K562 (cell line): Measurements from ENCODE around the gene COX20. TPM values are rescaled to one million over a fixed set of nuclear protein-coding genes. Genes with fewer than 3 reads are reported as not detected.

ENCODE experiments used
- ATAC-seq: fragments of 200-7000 bp; cut with Tn5 transposase; 3 replicates; pipeline ENCODE4 v1.9.1; 2020; ENCODE audit warnings: moderate library complexity
- BruUV-seq: library from RNA; stranded (reverse); fragments of 400-500 nt; replicated peaks from 2 replicates; lab custom pipeline; 2021; lab: Mats Ljungman, UMichigan
- CTCF ChIA-PET: fragments of 300-600 bp; formaldehyde crosslinking; extraction: SDS; loops from one replicate; lab custom pipeline; 2021; ENCODE audit warnings: low intra/inter-chr PET ratio; lab: Yijun Ruan, JAX
- POLR2A ChIA-PET: fragments of 300-600, 350-650 bp; sonication (Branson Sonifier 250); formaldehyde crosslinking; extraction: SDS; loops from one replicate; lab custom pipeline; 2021; ENCODE audit warnings: antibody characterized with exemption, inconsistent platforms; lab: Yijun Ruan, JAX
- DNase-seq, 4 experiments: peaks; one replicate each; pipeline versions ENCODE4 v3.0.0 to v3.0.0-alpha.2; 2011 to 2018; ENCODE audit warnings: low spot score in 3 of 4, mixed read lengths in 3 of 4; ENCODE audit errors: extremely low read depth in 1 of 4
- FAIRE-seq: peaks from 2 replicates; lab custom pipeline; 2011; peaks lifted over from hg19 to GRCh38; lab: Jason Lieb, UNC
- H2AFZ ChIP-seq: 2 replicates; pipeline ENCODE4 v1.6.0; 2011; ENCODE audit warnings: low read depth, low read length, control low read depth, inconsistent platforms
- H3K27ac ChIP-seq: fragments of 200-600 bp; 3 replicates; pipeline ENCODE4 v1.8.0; 2011; ENCODE audit warnings: low read depth, mild to moderate bottlenecking, control low read depth, inconsistent platforms, low read length, moderate library complexity, mixed read lengths; ENCODE audit errors: extremely low read depth
- H3K27me3 ChIP-seq, 2 experiments: fragments of 300-600 bp in 1 of 2; 2 replicates in 1 of 2; 3 replicates in 1 of 2; pipeline versions ENCODE4 v1.6.0 to v1.8.0; 2011; ENCODE audit warnings: inconsistent platforms in 2 of 2, low read length in 2 of 2, mild to moderate bottlenecking in 1 of 2, mixed read lengths in 1 of 2, moderate library complexity in 1 of 2; ENCODE audit not compliant: control insufficient read depth in 2 of 2, insufficient read depth in 2 of 2
- H3K36me3 ChIP-seq: fragments of 300-600 bp; 3 replicates; pipeline ENCODE4 v1.8.0; 2011; ENCODE audit warnings: mild to moderate bottlenecking, low read length, inconsistent platforms; ENCODE audit not compliant: control insufficient read depth, insufficient read depth
- H3K4me1 ChIP-seq, 2 experiments: fragments of 200-600 bp in 1 of 2; replicated peaks in 1 of 2; 2 replicates in 1 of 2; 3 replicates in 1 of 2; pipeline versions ENCODE4 v1.5.1 to v1.8.0; 2011; ENCODE audit warnings: inconsistent platforms in 2 of 2, low read length in 2 of 2, mild to moderate bottlenecking in 1 of 2, mixed read lengths in 1 of 2, moderate library complexity in 1 of 2; ENCODE audit not compliant: control insufficient read depth in 2 of 2, insufficient read depth in 2 of 2
- H3K4me2 ChIP-seq: 2 replicates; pipeline ENCODE4 v1.6.1; 2011; ENCODE audit warnings: low read length, control low read depth, inconsistent platforms, mixed read lengths; ENCODE audit not compliant: insufficient read depth
- H3K4me3 ChIP-seq: fragments of 200-600 bp; sonication (generic), shearing (Covaris generic); 2 replicates; pipeline ENCODE4 v1.5.1; 2016; ENCODE audit warnings: control low read depth, inconsistent platforms
- H3K79me2 ChIP-seq: fragments of 200-600 bp; 3 replicates; pipeline ENCODE4 v1.8.0; 2011; ENCODE audit warnings: low read length, inconsistent platforms; ENCODE audit not compliant: control insufficient read depth, insufficient read depth
- H3K9ac ChIP-seq, 2 experiments: 2 replicates each; pipeline versions ENCODE4 v1.6.0 to v1.6.1; 2011; ENCODE audit warnings: low read depth in 2 of 2, low read length in 2 of 2, control low read depth in 1 of 2, inconsistent platforms in 1 of 2, mild to moderate bottlenecking in 1 of 2, mixed read lengths in 1 of 2; ENCODE audit not compliant: insufficient read depth in 1 of 2
- H3K9me1 ChIP-seq: one replicate; pipeline ENCODE4 v1.6.0; 2011; ENCODE audit warnings: inconsistent platforms, mild to moderate bottlenecking, low read length, moderate library complexity; ENCODE audit not compliant: control insufficient read depth, insufficient read depth
- H3K9me3 ChIP-seq: replicated peaks from 2 replicates; pipeline ENCODE4 v1.5.1; 2011; ENCODE audit warnings: low read depth, low read length, inconsistent platforms; ENCODE audit not compliant: control insufficient read depth, insufficient read depth
- H4K20me1 ChIP-seq: replicated peaks from 2 replicates; pipeline ENCODE4 v1.6.1; 2011; ENCODE audit warnings: low read length, inconsistent platforms, mixed read lengths; ENCODE audit not compliant: control insufficient read depth, insufficient read depth
- CEBPB ChIP-seq: fragments of 450-650 bp; IDR thresholded peaks from 2 replicates; pipeline ENCODE4 v1.6.1; 2016; ENCODE audit warnings: missing genetic modification characterization, missing compliant biosample characterization
- MED1 ChIP-seq: sonication (generic); formaldehyde crosslinking; IDR thresholded peaks from 2 replicates; pipeline ENCODE4 v1.8.1; 2023; ENCODE audit warnings: missing genetic modification reagents, borderline replicate concordance
- NFATC3 ChIP-seq: fragments of 450-650 bp; IDR thresholded peaks from 2 replicates; pipeline ENCODE4 v1.6.1; 2017; ENCODE audit warnings: mild to moderate bottlenecking
- SMARCB1 ChIP-seq: IDR thresholded peaks from 2 replicates; pipeline ENCODE4 v1.6.1; 2011; ENCODE audit warnings: improper control_type of control experiment, low read depth; ENCODE audit not compliant: insufficient read length
- ZNF431 ChIP-seq: sonication (generic); formaldehyde crosslinking; IDR thresholded peaks from 2 replicates; pipeline ENCODE4 v1.8.0; 2022; ENCODE audit warnings: mild to moderate bottlenecking, missing genetic modification reagents
- WGBS: fragments of 100-300 bp; shearing (Covaris generic); methylation state at CpG from one replicate; pipeline ENCODE4 v1.1.6; 2016; ENCODE audit warnings: low coverage, mixed read lengths; ENCODE audit not compliant: insufficient coverage; ENCODE audit errors: missing lambda C conversion rate; 5-methylcytosine and 5-hydroxymethylcytosine counted together
- in situ Hi-C: fragments of 300-500 bp; cut with MboI; formaldehyde crosslinking; loops from 4 replicates; pipeline ENCODE4 v1.15.0; 2018; ENCODE audit warnings: inconsistent platforms, mixed read lengths
- intact Hi-C: fragments of 100-400 bp; cut with micrococcal nuclease; formaldehyde crosslinking; loops from 2 replicates; pipeline ENCODE4 v1.14.2; 2022
- polyA plus RNA-seq, 8 experiments: library from polyadenylated mRNA; depleted of rRNA in 4 of 8; stranded (reverse) in 5 of 8; unstranded in 3 of 8; fragments of >200 nt; fragmentation: Nextera tagmentation in 2 of 8; fragmentation: Illumina TruSeq in 1 of 8; extraction: Ambion mirVana in 2 of 8; extraction: Trizol in 1 of 8; gene quantifications; 2 replicates each; pipeline versions ENCODE4 v1.2.1 to v1.2.3, GENCODE V29; 2011 to 2014; ENCODE audit warnings: inconsistent platforms in 1 of 8, missing spikeins in 1 of 8
- total RNA-seq, 7 experiments: library from RNA; depleted of rRNA in 6 of 7; stranded (reverse); fragments of >200 nt in 6 of 7; fragmentation: Illumina TruSeq in 2 of 7; extraction: Trizol in 2 of 7; gene quantifications; 2 replicates each; pipeline versions ENCODE4 v1.2.1 to v1.2.3, GENCODE V29; 2011 to 2021; ENCODE audit warnings: low replicate concordance in 1 of 7
- TF ChIP-seq, protein P1 (sequence below), 2 experiments: IDR thresholded peaks in 1 of 2; conservative IDR thresholded peaks in 1 of 2; 2 replicates each; pipeline ENCODE4 v1.6.1; 2016; ENCODE audit warnings: low read depth in 2 of 2, mild to moderate bottlenecking in 1 of 2, missing compliant biosample characterization in 1 of 2, missing genetic modification characterization in 1 of 2, moderate library complexity in 1 of 2

Gene COX20
- total and polyA plus RNA-seq, 9 of the 15 experiments (the other 6 are each of a cell fraction or from before 2014, with no cell fraction given) = 41.5 to 192 (median 84.3) TPM

DNA sequence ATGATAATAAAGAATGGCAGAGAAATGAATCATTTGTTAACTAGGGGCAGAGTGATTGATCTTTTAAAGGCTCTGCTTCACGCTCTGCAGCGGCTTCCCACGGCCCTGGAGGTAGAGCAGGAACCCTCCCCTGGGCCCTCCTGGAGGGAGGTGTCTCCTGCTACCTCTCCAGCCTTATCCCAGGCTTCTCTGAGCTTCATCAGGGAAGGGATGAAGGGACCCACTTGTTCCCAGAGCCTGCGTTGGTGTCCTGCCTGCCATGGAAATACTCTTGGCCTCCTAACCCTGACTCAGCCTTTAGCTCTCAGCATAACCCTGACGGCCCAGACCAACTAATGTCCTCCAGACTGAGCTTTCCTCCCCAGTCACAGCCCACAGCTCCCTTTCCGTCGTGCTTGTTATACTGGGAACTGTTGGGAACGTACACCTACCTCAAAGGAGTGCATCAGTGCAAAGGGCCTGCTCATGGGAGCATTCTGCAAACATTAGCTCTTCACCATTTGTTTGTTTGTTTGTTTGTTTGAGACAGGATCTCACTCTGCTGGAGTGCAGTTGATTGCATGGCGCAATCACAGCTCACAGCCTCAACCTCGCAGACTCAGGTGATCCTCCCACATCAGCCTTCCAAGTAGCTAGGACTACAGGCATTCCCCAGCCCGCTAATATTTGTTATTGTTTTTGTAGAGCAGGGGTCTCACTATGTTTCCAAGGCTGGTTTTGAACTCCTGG is 46.3 kb downstream of the COX20 start:
- Histone ChIP-seq H3K27me3 (no peaks in the 10 kb centered on the region), H4K20me1 (no peaks in the 10 kb centered on the region), H3K36me3 (no peaks in the 10 kb centered on the region), H3K27ac (no peak overlapping the region), H3K79me2 (no peaks in the 10 kb centered on the region), H3K4me3 (no peak overlapping the region), H3K9me3 (no peaks in the 10 kb centered on the region), H2AFZ (no peak overlapping the region), H3K4me1 (no peaks in the 10 kb centered on the region; a peak in 1 of 5 replicates), H3K9me1 (no peaks in the 10 kb centered on the region), H3K9ac (peak overlapping the region in 1 of 2 experiments; percentile 24; a peak in 1 of 4 replicates), H3K4me2 (no peak overlapping the region)
- peak; percentile 65 for ATAC-seq
- no TSS peak for BruUV-seq
- POLR2A ChIA-PET = interaction anchor here (1.2 to 2.2 kb wide), 3 partner anchors 13 to 44 kb away, joined by 3 to 9 read pairs (median 4); partner anchors contain the start of gene HNRNPU
- FAIRE-seq = no peak
- TF ChIP-seq ZNF431 (CRISPR knock-in tag) (no peak), SMARCB1 (no peak), NFATC3 (no peak), MED1 (CRISPR knock-in tag) (no peak), CEBPB (tag) (peak; percentile 69)
- TF ChIP-seq, protein P1, sequence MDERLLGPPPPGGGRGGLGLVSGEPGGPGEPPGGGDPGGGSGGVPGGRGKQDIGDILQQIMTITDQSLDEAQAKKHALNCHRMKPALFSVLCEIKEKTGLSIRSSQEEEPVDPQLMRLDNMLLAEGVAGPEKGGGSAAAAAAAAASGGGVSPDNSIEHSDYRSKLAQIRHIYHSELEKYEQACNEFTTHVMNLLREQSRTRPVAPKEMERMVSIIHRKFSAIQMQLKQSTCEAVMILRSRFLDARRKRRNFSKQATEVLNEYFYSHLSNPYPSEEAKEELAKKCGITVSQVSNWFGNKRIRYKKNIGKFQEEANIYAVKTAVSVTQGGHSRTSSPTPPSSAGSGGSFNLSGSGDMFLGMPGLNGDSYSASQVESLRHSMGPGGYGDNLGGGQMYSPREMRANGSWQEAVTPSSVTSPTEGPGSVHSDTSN (CRISPR knock-in tag; IDR thresholded peaks at IDR 0.05; ENCODE audit: low read depth) = no peak
- TF ChIP-seq, protein P1 (tag; conservative IDR thresholded peaks at IDR 0.05; ENCODE audit: low read depth) = no peak
- WGBS = 44% methylated on average over 11 of the region's 11 CpGs
- in situ Hi-C loops = no loop called here
- CTCF ChIA-PET = no interaction called here
- intact Hi-C loops = no loop called here
- DNase-seq = no peak
